GM19035 (cell line): ENCODE measurements around the gene C16orf96.

ENCODE experiments used
- ATAC-seq: cut with Tn5 transposase; IDR thresholded peaks from one replicate; pipeline ENCODE4 v1.9.1; 2021; ENCODE audit not compliant: unreplicated experiment

C16orf96 gene

DNA sequence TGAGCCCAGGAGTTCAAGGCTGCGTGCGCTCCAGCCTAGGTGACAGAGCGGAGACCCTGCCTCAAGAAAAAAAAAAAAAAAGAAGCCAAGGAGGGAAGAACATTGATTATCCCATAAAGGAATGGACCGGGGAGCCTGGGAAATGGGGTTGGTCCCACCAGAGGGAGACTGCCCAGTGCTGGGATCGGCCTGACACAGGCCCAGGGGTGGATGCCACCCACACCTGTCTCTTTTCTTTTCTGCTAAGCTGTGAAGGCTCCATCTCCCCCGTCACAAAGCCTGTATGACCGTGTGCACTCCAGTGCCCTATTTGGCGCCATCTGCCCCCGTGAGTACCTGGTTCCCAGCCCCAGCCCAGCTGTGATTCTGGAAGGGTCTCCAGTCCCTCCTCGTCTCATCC lies 42.9 kb downstream of the C16orf96 start:
- ATAC-seq, result no peak

- ATAC-seq, result no peak
Observed at GRCh38 chr16:4599545-4599944, 43.4 kb downstream of the C16orf96 start.

DNA sequence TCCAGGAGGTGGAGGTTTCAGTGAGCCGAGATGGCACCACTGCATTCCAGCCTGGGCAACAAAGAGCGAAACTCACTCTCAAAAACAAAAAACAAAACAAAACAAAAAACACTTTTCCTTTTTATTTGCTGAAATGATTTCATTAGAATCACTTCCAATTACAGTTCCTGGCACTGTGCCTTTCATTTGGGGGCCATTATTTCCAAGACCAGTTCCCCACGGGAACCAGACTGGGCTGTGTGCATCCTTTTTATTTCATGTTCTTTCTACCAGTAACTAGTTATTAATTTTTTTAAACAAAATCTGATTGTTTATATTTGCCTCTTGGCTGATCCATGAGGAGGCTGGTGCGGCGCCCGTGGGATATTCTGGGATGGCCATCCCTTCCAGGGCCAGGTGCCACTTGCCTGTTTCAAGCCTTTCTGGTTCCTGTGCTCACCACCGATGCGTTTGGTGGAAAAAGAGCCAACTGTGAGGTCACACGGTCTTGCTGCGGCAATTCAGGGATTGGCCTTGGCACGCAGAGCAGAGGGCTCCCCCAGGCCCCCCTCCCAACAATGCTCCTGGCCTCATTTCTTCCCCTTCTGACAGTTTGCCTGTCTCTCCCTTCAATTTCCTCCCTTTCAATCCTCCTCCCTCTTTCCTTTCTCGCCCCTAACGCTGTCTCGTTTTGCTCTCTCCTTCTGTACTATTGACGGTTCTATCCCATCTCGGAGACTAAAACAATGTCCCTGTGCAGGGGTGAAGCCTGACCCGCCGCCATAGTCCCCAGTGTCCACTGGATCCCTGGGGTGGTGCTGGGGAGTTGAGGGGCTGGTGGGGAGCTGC lies 45.1 kb downstream of the C16orf96 start:
- ATAC-seq, result no peak

GRCh38 chr16:4601864-4602186 lies 45.7 kb downstream of the C16orf96 start:
- no peak for ATAC-seq

DNA sequence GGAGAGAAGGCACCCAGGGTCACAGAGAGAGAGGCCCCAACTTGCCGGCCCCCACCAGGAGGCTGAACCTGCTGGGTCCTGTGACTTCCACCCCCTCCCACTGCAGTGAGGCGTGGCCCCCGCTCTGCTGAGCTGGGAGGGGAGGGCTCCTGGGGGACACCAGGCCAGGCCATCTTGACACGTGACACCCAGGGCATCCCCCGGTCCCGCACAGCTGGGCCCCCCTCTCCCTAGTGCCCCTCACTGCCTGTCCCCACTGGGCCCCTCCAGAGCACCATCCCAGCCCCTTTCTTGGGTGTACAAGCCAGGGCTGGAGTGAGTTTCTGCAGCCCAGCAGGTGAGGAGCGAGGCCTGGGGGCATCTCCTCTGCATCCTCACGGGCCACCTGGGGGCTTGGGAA lies 46.2 kb downstream of the C16orf96 start:
- ATAC-seq, result no peak

GRCh38 chr16:4603624-4604170 lies 47.6 kb downstream of the C16orf96 start:
- no peak for ATAC-seq

GRCh38 chr16:4604401-4604800 lies 48.3 kb downstream of the C16orf96 start:
- ATAC-seq, result no peak

- no peak for ATAC-seq
Observed at GRCh38 chr16:4606354-4606753, 50.2 kb downstream of the C16orf96 start.

DNA sequence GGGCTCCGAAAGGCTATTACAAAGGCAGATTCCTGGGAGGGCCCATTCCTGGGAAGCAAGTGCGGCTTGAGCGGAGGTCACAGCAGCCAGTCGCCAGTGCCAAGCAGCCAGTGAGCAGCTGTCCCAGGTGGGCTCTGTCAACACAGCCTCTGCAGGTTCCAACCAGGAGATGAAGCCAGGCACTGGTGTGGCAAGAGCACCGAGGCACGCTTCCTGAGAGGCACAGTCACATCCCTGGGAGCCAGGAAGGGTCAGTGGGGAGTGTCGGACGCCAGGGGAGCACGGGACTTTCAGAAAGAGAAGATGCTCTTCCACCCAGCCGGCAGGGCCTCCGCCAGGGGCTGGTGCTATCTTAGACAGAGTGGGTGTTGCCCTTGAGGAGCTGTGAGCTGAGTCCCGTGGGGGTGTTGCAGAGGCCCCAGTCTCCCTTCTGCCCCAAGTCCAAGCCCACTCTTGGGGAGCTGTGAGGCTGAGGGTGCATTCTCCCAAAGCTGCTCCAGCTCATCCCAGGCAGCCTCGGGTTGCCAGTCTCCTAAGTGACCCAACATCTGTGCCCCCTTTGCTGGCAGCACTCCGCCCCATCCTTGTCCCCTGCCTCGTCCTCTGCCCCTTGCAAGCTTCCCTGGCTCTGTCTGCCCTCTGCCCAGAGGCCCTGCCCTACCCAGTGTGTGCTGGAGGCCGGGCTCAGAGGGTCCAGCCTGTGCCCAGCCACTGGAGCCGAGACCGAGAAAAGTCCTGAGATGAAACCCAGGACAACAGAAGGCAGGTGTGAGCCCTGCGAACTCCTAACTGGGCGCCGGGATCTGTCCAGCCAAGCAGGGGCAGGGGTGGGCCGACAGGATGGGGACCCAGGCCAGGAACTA lies 51.9 kb downstream of the C16orf96 start:
- no peak for ATAC-seq

GRCh38 chr16:4608704-4608980 lies 52.5 kb downstream of the C16orf96 start:
- ATAC-seq, result no peak

- no peak for ATAC-seq
Observed at GRCh38 chr16:4609200-4610010, 53.3 kb downstream of the C16orf96 start.

DNA sequence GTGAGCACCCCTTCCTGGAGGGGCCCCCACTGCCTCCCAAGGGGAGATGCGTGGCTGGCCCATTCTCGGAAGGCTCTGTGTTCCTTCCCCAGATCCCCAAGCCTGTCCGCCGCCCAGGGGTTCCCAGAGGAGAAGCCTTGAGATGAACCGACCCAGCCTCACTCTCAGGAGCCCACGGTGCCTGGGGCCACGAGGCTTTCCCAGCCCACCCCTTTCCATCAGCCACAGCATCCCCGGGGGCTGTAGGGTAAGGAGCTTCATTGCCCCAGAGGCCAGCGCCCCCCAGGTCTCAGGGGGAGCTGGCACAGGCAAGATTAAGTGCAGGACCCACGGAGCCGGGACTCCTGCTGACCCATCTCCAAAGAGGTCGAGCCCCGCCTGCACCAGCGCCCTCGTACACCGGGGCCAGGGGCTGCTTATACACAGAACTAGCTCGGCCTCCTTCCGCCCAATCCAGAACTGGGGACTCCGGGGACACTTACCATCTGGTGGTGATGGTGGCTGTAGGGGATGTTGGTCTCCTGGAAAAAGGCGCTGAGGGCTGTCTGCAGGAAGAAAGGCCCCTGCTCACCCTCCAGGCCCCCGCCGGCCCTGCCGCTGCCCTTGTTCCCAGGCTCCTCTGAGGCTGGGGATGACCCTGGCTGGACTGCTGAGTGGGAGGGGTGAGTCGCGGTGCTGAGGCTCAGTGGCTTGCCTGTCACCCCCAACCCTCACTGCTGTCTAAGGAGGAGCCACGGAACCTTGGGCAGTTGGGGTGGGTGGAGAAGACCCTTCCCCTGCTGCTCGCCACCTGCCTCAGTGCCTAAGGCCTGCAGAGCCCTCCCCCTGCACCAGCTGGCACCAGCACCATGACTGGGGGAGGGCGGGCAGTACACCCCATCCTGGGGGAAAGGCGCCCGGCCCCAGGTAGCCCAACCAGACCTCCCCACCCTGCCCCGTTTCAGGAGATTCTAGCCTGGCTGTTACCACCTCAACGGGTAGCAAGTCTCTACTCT lies 54.2 kb downstream of the C16orf96 start:
- no peak for ATAC-seq

GRCh38 chr16:4611337-4612021 lies 55.3 kb downstream of the C16orf96 start:
- ATAC-seq, result no peak

DNA sequence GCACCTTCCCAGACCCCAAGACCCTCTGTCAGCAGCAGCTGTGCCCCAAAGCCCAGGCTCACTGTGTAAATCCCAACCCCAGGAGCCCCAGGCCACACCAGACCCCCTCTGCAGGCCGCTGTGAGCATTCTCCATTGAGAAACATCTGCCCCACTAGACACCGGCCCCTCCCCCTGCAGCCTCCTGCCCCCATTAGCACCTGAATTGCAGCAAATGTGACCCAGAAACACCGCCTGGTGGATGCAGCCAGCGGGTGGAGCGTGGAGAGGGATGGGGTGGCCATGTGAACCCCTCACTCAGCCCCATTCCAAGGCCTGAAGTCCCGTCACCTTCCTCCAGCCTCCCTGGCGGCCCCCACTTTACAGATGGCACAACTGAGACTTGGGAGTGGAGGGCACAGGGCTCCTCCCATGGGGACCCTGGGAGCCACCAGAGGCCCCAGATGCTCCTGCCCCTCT lies 56.4 kb downstream of the C16orf96 start:
- no peak for ATAC-seq

DNA sequence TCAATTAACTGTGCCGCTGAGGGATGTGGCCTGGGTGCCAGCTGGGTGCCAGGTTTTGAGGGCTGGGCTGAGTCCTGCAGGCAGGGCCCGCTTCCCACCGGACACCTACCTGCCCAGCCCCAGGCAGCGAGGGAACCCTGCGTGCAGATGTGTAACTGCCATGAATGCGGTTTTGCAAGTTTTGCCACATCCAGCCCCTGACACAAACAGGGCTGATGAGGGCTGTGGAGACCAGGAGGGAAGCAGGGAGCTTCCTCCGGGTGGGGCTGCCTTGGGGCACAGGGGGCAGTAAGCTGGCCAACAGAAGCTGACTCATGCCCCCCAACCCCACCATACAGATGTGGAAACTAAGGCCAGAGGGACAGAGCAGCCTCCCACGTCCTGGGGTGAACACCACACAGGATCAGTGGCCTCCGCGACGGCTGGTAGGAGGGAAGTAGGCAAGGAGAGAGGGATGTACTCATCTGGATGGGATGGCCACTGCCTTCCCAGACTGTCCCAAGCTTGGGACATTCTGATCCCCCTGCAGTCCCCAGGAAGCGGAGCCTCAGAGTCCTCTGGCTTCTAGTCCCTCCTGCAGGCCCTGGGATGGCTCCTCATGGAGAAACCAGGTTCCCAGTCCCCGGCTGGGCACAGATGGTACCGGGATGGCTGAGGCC lies 57.0 kb downstream of the C16orf96 start:
- ATAC-seq, result no peak

- no peak for ATAC-seq
Observed at GRCh38 chr16:4613636-4614570, 57.8 kb downstream of the C16orf96 start.

- ATAC-seq, result peak; percentile 58
Observed at GRCh38 chr16:4614571-4615383, 58.6 kb downstream of the C16orf96 start, which contains the start of gene UBALD1. UBALD1 (minus strand) TSS chr16:4614888; CDS start chr16:4614797, 91 bp downstream.
